ENCODE measurements around the gene EML4. TPM values are rescaled to one million over a fixed set of nuclear protein-coding genes. Genes with fewer than 3 reads are reported as not detected.

EML4 gene
- total and polyA plus RNA-seq, 9 of the 15 experiments (the other 6 are each of a cell fraction or from before 2014, with no cell fraction given) = 14.7 to 48.3 (median 36.5) TPM

DNA sequence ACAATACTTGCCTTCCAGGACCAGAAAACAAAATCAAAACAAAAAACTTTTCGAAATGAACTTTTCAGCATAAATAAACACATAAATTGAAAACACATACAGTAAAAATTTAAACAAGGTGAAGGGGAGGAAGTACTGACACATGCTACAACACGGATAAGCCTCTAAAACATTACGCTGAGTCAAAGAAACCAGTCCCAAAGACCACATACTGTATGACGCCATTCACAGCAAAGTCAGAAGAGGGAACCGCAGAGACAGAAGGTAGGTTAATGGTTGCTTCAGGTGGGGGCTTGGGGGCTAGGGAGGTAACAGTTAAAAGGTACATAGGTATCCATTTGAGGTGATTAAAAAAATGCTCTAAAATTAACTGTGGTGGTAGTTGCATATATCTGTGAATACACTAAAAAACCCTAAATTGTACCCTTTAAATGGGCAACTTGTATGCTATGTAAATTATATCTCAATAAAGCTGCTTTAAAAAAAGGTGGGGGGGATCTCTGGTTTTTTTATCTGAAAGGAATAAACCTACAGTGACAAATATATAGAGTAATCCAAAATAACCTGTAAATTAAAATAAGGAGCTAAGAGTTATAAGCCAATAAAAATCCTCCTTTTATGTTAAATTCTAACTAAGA is 184.8 kb downstream of the EML4 start (continued):
- TF ChIP-seq, protein P1, sequence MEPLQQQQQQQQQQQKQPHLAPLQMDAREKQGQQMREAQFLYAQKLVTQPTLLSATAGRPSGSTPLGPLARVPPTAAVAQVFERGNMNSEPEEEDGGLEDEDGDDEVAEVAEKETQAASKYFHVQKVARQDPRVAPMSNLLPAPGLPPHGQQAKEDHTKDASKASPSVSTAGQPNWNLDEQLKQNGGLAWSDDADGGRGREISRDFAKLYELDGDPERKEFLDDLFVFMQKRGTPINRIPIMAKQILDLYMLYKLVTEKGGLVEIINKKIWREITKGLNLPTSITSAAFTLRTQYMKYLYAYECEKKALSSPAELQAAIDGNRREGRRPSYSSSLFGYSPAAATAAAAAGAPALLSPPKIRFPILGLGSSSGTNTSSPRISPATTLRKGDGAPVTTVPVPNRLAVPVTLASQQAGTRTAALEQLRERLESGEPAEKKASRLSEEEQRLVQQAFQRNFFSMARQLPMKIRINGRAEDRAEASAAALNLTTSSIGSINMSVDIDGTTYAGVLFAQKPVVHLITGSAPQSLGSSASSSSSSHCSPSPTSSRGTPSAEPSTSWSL (CRISPR knock-in tag; IDR thresholded peaks at IDR 0.05; ENCODE audit: borderline replicate concordance) = no peak
- TF ChIP-seq CBFB (CRISPR knock-in tag; IDR thresholded peaks at IDR 0.05) (no peak), EP300 (IDR thresholded peaks at IDR 0.05; ENCODE audit: low read length) (no peak), SPI1 (IDR thresholded peaks at IDR 0.05; ENCODE audit: borderline replicate concordance, low read depth, low read length) (0 out of 2 replicates have a peak, but pooled peaks have one; percentile 22), TCF7L2 (IDR thresholded peaks at IDR 0.05; ENCODE audit: low read depth, low read length) (no peak), FOSL1 (tag; conservative IDR thresholded peaks at IDR 0.05) (peak; percentile 32; the same call in 1 of the 2 replicates), FOXK2 (conservative IDR thresholded peaks at IDR 0.05 in 1 of 2, IDR thresholded peaks at IDR 0.05 in 1 of 2; ENCODE audit: low read depth in 2 of 2) (peak in 1 of 2 experiments; percentile 22; a peak in 1 of 4 replicates), ARNT (IDR thresholded peaks at IDR 0.05) (0 out of 4 replicates have a peak, but pooled peaks of 1 of the 2 experiments have one; percentile 58), ZNF316 (IDR thresholded peaks at IDR 0.05) (peak; percentile 81), KLF13 (tag; IDR thresholded peaks at IDR 0.05; ENCODE audit: borderline replicate concordance, low read depth) (no peak), ZNF41 (CRISPR knock-in tag; conservative IDR thresholded peaks at IDR 0.05) (no peak)
- TF ChIP-seq, protein P2, sequence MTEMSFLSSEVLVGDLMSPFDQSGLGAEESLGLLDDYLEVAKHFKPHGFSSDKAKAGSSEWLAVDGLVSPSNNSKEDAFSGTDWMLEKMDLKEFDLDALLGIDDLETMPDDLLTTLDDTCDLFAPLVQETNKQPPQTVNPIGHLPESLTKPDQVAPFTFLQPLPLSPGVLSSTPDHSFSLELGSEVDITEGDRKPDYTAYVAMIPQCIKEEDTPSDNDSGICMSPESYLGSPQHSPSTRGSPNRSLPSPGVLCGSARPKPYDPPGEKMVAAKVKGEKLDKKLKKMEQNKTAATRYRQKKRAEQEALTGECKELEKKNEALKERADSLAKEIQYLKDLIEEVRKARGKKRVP (CRISPR knock-in tag; IDR thresholded peaks at IDR 0.05) = no peak
- TF ChIP-seq, protein P3, sequence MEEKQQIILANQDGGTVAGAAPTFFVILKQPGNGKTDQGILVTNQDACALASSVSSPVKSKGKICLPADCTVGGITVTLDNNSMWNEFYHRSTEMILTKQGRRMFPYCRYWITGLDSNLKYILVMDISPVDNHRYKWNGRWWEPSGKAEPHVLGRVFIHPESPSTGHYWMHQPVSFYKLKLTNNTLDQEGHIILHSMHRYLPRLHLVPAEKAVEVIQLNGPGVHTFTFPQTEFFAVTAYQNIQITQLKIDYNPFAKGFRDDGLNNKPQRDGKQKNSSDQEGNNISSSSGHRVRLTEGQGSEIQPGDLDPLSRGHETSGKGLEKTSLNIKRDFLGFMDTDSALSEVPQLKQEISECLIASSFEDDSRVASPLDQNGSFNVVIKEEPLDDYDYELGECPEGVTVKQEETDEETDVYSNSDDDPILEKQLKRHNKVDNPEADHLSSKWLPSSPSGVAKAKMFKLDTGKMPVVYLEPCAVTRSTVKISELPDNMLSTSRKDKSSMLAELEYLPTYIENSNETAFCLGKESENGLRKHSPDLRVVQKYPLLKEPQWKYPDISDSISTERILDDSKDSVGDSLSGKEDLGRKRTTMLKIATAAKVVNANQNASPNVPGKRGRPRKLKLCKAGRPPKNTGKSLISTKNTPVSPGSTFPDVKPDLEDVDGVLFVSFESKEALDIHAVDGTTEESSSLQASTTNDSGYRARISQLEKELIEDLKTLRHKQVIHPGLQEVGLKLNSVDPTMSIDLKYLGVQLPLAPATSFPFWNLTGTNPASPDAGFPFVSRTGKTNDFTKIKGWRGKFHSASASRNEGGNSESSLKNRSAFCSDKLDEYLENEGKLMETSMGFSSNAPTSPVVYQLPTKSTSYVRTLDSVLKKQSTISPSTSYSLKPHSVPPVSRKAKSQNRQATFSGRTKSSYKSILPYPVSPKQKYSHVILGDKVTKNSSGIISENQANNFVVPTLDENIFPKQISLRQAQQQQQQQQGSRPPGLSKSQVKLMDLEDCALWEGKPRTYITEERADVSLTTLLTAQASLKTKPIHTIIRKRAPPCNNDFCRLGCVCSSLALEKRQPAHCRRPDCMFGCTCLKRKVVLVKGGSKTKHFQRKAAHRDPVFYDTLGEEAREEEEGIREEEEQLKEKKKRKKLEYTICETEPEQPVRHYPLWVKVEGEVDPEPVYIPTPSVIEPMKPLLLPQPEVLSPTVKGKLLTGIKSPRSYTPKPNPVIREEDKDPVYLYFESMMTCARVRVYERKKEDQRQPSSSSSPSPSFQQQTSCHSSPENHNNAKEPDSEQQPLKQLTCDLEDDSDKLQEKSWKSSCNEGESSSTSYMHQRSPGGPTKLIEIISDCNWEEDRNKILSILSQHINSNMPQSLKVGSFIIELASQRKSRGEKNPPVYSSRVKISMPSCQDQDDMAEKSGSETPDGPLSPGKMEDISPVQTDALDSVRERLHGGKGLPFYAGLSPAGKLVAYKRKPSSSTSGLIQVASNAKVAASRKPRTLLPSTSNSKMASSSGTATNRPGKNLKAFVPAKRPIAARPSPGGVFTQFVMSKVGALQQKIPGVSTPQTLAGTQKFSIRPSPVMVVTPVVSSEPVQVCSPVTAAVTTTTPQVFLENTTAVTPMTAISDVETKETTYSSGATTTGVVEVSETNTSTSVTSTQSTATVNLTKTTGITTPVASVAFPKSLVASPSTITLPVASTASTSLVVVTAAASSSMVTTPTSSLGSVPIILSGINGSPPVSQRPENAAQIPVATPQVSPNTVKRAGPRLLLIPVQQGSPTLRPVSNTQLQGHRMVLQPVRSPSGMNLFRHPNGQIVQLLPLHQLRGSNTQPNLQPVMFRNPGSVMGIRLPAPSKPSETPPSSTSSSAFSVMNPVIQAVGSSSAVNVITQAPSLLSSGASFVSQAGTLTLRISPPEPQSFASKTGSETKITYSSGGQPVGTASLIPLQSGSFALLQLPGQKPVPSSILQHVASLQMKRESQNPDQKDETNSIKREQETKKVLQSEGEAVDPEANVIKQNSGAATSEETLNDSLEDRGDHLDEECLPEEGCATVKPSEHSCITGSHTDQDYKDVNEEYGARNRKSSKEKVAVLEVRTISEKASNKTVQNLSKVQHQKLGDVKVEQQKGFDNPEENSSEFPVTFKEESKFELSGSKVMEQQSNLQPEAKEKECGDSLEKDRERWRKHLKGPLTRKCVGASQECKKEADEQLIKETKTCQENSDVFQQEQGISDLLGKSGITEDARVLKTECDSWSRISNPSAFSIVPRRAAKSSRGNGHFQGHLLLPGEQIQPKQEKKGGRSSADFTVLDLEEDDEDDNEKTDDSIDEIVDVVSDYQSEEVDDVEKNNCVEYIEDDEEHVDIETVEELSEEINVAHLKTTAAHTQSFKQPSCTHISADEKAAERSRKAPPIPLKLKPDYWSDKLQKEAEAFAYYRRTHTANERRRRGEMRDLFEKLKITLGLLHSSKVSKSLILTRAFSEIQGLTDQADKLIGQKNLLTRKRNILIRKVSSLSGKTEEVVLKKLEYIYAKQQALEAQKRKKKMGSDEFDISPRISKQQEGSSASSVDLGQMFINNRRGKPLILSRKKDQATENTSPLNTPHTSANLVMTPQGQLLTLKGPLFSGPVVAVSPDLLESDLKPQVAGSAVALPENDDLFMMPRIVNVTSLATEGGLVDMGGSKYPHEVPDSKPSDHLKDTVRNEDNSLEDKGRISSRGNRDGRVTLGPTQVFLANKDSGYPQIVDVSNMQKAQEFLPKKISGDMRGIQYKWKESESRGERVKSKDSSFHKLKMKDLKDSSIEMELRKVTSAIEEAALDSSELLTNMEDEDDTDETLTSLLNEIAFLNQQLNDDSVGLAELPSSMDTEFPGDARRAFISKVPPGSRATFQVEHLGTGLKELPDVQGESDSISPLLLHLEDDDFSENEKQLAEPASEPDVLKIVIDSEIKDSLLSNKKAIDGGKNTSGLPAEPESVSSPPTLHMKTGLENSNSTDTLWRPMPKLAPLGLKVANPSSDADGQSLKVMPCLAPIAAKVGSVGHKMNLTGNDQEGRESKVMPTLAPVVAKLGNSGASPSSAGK (IDR thresholded peaks at IDR 0.05) = no peak
